Measurements from ENCODE around the gene ADCY3.
"Not testable (repeated sequence)": the region's sequence is repeated elsewhere in the genome, so short reads cannot be mapped to it uniquely, and the experiment has no call there.

ADCY3 gene

DNA sequence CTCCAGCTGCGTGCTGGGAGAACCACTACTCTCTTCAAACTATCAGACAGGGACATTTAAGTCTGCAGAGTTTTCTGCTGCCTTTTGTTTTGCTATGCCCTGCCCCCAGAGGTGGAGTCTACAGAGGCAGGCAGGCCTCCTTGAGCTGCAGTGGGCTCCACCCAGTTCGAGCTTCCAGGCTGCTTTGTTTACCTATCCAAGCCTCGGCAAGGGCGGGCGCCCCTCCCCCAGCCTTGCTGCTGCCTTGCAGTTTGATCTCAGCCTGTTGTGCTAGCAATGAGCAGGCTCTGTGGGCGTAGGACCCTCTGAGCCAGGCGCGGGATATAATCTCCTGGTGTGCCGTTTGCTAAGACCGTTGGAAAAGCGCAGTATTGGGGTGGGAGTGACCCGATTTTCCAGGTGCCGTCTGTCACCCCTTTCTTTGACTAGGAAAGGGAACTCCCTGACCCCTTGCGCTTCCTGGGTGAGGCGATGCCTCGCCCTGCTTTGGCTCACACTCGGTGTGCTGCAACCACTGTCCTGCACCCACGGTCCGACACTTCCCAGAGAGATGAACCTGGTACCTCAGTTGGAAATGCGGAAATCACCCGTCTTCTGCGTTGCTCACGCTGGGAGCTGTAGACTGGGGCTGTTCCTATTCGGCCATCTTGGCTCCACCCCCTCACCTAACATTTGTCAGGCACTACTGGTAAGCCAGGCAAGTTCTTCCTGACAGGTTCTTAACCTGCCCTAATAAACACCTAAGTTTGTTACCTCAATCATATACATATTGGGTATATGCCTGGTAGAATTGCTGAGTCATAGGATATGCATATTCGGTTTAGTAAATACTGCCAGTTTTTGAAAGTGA is 114.0 kb downstream of the ADCY3 start:
- not testable (repeated sequence) for DNase-seq

DNA sequence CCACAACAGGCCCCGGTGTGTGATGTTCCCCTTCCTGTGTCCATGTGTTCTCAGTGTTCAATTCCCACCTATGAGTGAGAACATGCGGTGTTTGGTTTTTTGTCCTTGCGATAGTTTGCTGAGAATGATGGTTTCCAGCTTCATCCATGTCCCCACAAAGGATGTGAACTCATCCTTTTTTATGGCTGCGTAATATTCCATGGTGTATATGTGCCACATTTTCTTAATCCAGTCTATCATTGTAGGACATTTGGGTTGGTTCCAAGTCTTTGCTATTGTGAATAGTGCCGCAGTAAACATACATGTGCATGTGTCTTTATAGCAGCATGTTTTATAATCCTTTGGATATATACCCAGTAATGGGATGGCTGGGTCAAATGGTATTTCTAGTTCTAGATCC is 119.5 kb downstream of the ADCY3 start:
- not testable (repeated sequence) for DNase-seq

DNA sequence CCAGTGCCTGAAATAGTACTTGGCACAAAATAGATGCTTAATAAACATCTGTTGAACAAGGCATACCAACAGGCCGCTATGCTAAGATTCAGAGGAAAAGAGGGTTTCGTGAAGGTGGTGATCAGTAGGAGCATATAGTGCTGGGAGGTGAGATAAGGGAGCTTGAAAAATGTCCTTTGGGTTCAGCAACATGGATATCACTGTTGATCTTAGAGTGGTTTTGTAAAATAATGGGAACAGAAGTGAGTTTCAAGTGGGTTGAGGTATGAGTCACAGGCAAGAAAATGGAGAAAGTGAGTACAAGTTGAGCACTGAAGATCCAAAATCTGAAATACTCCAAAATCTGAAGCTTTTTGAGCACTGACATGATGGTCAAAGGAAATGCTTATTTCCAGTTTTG is 122.4 kb downstream of the ADCY3 start:
- no peak for DNase-seq

DNA sequence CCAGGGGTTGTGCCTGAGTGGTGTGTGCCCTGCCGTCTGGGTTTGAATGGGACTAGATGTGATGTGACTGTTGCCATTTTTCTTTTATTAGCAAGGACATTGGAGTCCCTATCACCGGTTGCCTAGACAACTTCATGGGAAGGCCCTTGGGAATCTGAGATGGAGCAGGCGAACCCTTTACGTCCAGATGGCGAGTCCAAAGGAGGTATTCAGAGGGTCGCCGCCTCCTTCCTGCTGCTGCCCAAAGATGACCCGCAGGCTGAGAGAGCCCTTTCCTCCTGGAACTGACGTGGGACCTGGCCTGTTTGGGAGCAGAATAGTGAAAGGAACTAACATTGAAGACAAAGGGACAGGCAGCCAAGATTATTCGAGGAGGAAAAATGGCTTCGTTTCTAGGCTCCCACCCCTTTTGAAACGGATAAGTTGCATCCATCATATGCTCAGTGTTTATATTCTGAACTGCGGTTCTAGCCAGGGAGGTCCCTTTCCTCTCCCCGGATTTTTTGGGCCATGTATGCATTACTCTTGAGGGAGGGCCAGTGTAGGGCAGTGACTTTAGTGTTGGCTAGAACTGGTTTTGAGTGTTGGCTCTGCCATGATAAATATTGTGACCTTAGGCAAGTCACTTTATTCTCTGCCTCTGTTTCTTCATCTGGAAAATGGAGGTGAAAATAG is 126.1 kb downstream of the ADCY3 start:
- DNase-seq, result peak; percentile 17 to 25

DNA sequence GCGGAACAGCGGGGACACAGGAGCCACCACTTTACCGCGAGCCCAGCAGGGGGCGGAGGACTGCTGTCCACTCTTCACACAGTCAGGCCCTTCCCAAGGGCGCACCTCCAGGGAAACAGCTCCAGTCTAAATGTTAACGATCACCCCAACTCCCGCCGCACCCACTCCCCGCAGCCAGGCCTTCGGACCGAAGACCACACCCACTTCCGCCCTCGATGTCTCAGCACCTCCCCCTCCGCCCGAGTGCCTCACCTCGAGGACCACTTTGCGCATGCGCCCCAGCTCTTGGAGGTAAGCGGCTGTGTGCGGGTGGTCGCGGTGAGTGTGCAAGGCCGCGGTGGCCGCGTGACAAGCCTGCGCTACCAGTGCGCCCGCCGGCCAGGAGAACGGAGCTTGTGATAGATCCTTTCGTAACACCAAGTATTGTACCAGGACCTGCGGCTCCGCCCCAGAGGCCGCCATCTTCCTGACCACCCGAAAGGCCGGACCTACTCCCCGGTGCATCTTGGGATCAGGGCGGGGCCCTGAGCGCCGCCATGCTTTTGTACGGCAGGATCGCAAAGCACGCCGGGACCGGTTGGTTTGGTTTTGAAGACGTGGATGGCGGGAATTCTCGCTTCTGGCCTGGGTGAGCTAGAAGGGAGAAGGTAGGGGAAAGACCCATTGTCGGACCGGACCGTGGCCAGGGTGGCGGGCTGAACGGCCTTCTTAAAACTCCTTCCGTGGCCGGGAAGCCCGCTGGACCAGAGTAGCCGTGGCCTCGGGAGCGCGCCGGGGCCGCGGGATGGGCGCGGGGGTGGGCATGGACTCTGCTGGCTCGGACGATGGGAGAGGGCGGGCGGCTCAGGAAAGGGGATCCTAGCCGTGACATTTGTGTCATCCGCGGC is 126.9 kb downstream of the ADCY3 start, which contains the start of the genes CENPO and PTRHD1:
Gene CENPO, plus strand, starts transcription at position 552 of the 887 bp plus-strand sequence. CDS start 495 bp downstream, outside the sequence.
Gene PTRHD1, minus strand, starts transcription at position 518 of the 887 bp plus-strand sequence. Its CDS starts 14 bp downstream, at position 504.
- peak; percentile 94 to 96 for DNase-seq

DNA sequence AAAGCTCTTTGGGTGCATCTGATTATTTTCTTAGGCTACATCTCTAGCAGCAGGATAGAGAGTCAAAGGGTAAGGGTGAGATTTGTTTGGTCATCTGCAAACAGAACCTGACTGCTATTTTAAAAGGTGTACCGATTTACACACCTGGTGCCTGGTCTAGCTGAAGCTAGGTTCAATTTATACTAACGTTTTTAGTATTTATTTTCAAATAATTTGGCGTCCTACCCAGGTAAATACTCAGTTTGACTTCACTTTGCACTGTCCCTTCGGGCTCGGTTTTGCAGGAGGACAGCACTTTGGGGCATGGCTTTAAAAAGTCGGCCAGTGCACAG is 127.5 kb downstream of the ADCY3 start:
- DNase-seq, result no peak

DNA sequence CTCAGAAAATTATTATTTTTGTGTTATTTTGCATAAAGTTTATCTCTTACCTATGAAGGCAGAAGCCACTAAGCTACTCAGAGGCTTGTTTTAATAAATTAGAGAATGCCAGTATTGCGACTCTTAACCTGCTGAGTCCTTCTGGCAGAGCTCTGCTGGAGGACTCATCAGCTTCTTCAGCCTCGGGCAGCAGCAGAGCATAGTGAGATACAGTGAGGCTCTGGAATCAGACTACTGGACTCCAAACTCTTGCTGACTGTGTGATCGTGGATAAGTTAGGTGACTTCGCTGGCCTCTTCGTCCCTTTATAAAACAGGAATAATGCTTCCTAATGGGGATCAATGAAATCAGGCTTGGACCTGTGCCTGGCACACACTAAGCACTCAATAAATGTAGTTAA is 128.6 kb downstream of the ADCY3 start:
- DNase-seq, result no peak

DNA sequence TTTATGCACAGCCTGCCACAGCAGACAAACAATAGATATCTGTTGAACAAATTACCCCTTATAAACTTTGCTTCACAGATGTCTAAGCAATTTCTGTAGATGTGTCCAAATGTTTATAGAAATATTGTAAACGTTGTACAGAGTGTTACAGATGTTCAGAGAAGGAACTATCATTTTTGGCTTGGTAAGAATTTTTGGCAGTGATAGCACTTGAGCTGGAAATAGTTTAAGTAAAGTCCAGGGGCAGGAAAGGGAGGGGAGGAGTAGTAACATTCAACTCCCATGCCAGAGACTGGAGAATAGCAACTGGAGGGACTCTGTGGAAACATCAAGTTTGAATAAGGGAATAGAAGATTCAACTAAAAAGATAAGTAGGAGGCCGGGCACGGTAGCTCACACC is 131.2 kb downstream of the ADCY3 start:
- no peak for DNase-seq

DNA sequence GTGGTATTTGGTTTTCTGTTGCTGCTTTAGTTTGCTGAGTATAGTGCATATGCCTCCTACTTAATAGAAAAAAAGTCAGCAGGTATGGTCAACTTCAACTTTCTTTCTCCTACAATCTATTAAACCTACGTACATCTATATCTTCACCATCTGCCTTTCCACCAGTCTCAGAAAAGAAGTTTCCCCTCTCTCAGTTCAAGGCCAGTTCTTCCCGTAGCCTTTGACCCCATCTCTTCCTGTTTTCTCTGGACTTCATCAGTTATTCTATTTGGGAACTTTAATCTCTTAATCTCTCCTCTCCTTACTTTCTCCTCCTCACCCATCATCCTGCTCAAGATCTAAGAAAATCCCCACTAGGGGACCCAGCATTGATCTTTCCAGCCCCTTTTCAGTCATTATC is 132.5 kb downstream of the ADCY3 start:
- no peak for DNase-seq

DNA sequence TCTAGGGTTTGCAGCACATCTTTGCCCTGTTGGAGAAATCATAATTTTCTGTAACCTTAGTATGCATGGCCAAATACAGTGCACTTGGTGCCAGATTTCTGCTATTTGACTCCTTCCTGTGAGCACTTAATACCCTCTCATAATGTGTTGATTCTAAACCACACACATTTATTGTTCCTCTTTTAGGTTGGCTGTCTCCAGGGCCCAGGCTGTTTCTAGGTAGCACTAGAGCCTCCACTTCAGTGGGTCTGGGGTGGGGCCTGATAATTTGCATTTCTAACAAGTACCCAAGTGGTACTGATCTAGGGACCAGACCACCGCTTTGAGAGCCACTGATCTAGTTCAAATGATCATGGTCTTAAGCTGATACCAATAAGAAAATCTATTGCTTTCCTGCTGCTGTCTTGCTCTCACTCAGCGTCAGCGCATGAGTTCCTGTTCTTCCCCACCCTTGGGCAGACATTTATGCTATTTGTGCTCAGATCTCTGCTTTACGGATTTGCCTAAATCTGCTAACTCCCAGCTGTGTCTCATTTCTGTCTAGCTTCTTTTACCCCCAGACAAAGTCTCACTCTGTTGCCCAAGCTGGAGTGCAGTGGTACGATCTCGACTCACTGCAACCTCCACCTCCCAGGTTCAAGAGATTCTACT is 134.2 kb downstream of the ADCY3 start:
- DNase-seq, result no peak

DNA sequence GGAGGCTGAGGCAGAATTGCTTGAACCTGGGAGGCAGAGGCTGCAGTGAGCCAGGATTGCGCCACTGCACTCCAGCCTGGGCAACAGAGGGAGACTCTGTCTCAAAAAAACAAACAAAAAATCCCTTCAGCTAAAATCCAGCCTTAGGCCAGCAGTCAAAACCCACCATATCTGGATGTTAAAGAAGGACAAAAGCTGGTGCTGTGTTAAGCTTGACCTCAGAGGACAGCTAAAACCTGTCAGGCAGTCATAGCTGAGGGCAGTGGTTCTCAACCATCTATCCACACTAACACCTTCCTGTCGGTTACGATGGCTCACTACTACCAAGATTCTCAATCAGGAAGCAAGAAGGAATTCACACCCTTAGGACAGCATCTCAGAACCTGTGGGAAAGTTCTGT is 136.4 kb downstream of the ADCY3 start:
- no peak for DNase-seq

DNA sequence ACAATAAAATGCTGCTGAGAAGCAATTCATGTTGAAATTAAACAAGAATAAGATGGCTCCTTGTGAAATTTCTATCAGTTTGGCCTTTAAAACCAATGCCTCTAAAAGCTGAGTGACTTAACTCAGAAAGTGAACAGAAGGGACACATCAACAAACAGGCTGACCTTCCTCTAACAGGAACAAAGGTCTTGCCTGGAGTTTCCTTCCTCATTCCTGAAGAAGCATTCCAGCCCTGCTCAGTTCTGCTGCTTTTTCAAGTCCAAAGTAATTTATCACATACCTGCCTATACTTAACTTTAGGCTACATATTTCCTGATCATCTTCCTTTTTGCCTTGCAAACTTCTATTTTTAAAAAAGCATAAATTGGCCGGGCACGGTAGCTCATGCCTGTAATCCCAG is 140.9 kb downstream of the ADCY3 start:
- DNase-seq, result no peak

DNA sequence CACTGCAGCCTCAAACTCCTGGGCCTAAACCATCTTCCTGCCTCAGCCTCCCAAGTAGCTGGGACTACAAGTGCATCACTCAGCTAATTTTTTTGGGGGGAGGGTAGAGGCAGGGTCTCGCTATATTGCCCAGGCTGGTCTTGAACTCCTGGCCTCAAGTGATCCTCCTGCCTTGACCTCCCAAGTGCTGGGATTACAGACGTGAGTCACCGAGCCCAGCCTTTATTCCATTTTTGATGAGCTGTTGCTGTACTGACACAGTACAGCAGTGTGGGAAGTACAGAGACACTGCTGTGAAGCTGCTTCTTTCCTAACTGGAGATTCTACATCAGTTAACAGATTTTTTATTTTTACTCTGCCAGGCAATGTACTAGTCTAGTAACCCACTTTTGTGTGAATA is 145.7 kb downstream of the ADCY3 start:
- no peak for DNase-seq

DNA sequence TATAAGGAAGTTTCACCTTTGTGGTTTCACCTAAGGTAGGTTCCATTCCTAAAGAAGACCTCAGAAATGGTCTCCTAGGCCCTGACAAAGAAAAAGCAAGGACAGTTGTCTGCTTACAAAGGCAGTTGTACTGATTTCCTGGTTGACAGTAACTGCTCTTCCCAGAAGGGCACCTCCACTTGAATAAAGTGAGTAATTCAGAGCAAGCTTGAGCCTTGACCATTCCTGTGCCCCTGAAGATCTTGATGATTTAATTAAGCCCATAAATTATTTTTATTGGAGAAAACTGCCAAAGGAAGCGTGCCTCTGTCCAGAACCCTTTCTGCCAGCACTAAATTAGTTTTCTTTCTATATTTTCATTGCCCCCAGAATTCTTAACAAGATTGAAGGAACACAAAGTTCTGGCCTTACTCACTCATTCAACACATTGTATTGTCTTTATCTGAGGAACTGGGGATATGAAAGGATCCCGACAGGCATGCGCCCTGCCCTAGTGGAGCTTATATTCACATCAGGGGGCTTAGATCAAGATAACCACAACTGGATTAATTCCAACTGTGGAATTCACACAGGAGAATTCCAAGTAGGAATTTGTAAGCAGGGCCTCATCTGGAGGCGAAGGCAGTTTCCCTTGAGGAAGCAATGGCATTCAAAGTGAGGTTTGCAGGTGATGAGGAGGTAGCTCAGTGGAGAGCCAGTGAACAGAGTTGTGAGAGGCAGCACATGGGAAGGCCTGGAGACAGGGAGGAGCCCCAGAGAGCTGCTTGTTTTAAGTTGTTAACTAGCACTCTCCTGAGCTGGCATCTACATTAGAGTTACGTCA is 148.1 kb downstream of the ADCY3 start:
- no peak for DNase-seq

DNA sequence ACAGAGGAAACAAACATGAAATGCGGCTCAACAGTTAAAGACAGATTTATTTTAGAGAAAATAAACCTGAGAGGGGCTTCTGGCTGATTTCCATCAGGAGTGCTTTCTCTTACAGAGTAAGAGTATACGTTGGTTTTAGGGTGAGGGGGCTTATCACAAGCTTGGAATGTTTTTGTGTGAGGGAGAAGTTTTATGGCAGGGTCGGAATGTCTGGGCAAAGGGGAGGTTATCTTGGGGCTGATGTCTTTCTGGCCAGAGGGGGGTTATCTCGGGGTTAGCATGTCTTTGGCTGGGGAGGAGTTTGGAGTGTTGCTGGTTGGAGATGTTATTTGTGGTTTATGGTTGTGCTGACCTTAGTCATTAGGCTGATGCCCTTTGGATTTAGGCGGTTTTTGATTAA is 149.0 kb downstream of the ADCY3 start:
- DNase-seq, result no peak
